HG02884 (cell line): ENCODE results near the gene TBC1D3H.
"Not testable (repeated sequence)": the region's sequence is repeated elsewhere in the genome, so short reads cannot be mapped to it uniquely, and the experiment has no call there.

Source experiments
- ATAC-seq: cut with Tn5 transposase; IDR thresholded peaks from one replicate; pipeline ENCODE4 v1.9.1; 2021; ENCODE audit warnings: mild to moderate bottlenecking, moderate library complexity; ENCODE audit not compliant: unreplicated experiment

Gene TBC1D3H

DNA sequence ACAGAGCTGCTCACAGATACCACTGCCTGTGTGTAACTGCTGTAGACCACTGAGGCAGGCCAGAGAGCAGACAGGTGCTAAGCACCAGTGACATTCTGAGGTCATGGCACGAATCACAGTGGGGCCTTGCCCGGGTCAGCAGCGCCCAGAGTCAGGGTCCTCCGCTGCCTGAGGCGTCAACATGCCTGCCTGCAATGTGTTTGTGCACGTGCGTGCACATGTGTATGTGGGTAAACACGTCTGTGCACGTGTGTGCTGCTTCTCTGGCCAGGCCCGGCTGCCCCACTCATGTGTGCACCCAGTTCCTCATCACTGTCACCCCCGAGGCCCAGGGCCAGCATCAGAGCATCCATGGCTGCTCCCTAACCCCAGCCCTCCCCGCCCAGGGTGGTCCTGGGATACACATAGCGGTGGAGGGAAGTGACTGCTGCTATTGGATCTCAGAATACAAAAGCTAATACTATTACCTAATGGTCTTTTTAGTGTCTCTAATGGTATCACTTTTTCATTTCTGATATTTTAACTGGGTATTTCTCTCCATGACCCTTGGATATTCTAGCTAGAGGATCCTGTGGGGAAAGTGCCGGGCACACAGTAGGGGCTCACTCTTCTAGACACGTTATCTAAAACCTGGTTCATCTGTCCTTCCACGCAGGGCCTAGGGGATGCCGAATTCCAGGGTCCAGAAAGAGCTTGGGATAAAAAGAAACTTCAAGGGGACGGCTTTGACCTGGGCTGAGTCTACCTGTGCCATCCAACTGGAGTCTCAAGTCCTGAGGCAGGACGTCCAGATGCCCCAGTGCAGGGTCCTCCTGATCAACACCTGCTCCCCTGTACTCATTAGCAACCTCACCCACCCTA lies at the start of gene TBC1D3H:
Gene TBC1D3H (minus strand): TSS at position 51 of the 861 bp plus-strand sequence. CDS start 1,540 bp downstream, outside the sequence.
- not testable (repeated sequence) for ATAC-seq

DNA sequence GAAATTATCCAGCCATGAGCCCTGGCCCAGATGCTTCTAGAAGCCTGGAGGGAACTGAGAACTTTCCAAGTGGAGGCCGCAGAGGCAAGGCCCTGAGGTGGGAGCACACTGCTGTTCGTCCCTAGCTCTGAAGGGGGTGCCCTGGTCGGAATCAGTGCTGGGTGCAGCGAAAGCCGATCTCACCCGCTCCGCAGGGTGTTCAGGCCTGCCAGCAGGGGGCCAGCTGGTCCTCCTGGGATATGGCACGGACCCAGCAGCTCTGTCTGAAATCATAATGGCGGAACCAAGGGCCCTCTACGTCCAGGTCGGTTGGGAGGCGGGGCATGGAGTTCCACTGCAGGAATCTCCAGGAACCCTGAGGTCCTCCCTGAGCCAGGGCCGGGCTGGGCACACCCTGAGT lies 40.7 kb upstream of the TBC1D3H start:
- not testable (repeated sequence) for ATAC-seq

DNA sequence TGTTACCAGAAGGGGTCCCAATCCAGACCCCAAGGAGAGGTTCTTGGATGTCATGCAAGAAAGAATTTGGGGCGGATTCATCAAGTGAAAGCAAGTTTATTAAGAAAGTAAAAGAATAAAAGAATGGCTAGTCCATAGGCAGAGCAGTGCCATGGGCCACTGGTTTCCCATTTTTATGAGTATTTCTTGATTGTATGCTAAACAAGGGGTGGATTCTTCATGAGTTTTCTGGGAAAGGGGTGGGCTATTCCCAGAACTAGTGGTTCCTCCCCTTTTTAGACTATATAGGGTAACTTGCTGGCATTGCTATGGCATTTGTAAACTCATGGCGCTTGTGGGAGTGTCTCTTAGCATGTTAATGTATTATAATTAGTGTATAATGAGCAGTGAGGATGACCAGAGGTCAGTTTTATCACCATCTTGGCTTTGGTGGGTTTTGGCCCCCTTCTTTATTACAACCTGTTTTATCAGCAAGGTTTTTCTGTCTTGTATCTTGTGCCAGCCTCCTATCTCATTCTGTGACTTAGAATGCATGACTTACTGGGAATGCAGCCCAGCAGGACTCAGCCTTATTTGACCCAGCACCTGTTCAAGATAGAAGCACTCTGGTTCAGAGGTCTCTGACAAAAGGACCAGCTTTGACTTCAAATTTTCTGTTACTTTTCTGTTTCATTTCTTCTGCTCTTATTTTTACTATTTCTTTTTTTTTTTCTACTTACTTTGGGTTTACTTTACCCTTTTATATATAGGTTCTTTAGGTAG lies 27.1 kb upstream of the TBC1D3H start:
- not testable (repeated sequence) for ATAC-seq

DNA sequence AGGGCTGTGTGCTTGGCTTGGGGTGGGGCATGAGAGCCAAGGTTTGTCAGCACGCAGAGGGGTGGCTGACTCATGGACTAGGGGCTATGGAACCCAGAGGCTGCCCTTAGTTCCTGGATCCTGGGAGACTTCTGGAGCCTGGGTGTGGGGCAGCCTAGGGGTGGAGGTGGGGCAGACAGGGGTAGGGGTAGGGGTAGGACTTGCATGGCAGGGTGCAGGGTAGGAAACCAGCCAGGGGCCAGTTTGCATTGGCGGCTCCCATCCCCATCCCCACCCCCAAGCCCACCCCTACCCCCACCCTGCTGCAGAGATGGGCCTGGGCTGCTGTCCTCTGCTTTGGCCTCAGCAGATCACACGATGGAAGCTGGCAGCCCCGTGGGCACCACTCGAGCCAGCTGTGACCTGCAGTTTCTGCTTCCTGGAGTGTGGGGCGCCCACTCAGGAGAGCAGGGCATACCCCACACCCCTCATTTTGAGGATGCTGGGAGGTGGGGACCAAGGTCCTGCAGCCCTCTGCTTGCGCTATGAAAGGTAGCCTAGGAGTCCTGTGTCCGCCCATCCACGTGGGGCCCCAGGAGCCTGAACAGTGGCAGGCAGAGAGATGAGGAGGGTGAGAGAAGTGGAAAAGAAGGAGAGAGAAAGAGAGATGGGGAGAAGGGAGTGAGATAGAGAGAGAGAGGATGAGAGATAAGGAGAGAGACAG lies 2.9 kb upstream of the TBC1D3H start:
- not testable (repeated sequence) for ATAC-seq

DNA sequence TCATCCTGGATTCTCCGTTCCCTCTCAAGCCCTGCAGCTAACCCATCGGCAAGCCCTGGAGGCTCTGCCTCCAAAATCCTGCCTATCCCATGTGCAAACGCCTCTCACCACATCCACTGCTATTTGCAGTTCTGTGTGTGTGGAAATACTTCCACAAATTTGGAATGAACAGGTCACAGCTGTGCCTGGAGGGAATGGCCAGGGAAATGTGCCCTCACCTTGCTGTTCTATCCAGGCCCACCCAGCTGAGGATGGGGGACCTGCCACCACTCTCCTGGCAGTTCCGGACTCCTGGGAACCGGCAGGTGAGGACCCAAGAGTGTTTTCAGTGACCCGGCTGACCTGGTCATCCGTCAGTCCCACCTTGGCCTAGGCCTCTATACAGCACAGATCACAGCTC lies 12.3 kb downstream of the TBC1D3H start:
- ATAC-seq = not testable (repeated sequence)

DNA sequence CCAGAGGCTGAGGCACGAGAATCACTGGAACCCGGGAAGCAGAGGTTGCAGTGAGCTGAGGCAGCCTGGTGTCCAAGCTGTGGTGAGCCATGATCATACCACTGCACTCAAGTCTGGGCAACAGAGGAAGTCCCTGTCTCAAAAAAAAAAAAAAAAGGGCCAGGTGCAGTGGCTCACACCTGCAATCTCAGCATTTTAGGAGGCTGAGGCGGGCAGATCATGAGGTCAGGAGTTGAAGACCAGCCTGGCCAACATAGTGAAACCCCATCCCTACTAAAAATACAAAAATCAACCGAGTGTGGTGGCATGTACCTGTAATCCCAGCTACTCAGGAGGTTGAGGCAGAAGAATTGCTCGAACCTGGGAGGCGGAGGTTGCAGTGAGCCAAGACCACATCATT lies 25.7 kb downstream of the TBC1D3H start:
- ATAC-seq = not testable (repeated sequence)
